ENCODE results near the gene ZNF785.

The ZNF785 gene

GRCh38 chr16:30585022-30585399 is 486 bp downstream of the ZNF785 start:
- TF ChIP-seq POLR2A (IDR thresholded peaks at IDR 0.05; ENCODE audit: low read length), result no peak
- no peak for DNase-seq

GRCh38 chr16:30582611-30583340 is 2.7 kb downstream of the ZNF785 start:
- no peak for DNase-seq
- no peak for TF ChIP-seq GATA1 (IDR thresholded peaks at IDR 0.05; ENCODE audit: low read depth, low read length)
- TF ChIP-seq POLR2A (IDR thresholded peaks at IDR 0.05; ENCODE audit: low read length), result no peak

GRCh38 chr16:30581457-30581856 is 4.0 kb downstream of the ZNF785 start:
- TF ChIP-seq POLR2A (IDR thresholded peaks at IDR 0.05; ENCODE audit: low read length) (no peak), GATA1 (IDR thresholded peaks at IDR 0.05; ENCODE audit: low read depth, low read length) (no peak)

GRCh38 chr16:30574678-30575077 is 10.8 kb downstream of the ZNF785 start:
- DNase-seq, result no peak
- TF ChIP-seq GATA1 (IDR thresholded peaks at IDR 0.05; ENCODE audit: low read depth, low read length) (no peak), POLR2A (IDR thresholded peaks at IDR 0.05; ENCODE audit: low read length) (no peak)

More at GRCh38 chr16:30581457-30581856, 4.0 kb downstream of the ZNF785 start:
- no peak for DNase-seq

GRCh38 chr16:30571445-30572322 is 13.8 kb downstream of the ZNF785 start, which contains the start of gene ZNF688:
Gene ZNF688 (minus strand): TSS chr16:30571714. CDS start chr16:30571629, 85 bp downstream.
- peak; percentile 96 to 97 for DNase-seq
- TF ChIP-seq POLR2A (IDR thresholded peaks at IDR 0.05; ENCODE audit: low read length), result peak; percentile 84
- TF ChIP-seq GATA1 (IDR thresholded peaks at IDR 0.05; ENCODE audit: low read depth, low read length), result no peak

- TF ChIP-seq POLR2A (IDR thresholded peaks at IDR 0.05; ENCODE audit: low read length), result no peak
- TF ChIP-seq GATA1 (IDR thresholded peaks at IDR 0.05; ENCODE audit: low read depth, low read length), result no peak
- DNase-seq, result no peak
Measured at GRCh38 chr16:30570636-30571444, 14.7 kb downstream of the ZNF785 start.

- no peak for DNase-seq
- TF ChIP-seq POLR2A (IDR thresholded peaks at IDR 0.05; ENCODE audit: low read length), result no peak
- no peak for TF ChIP-seq GATA1 (IDR thresholded peaks at IDR 0.05; ENCODE audit: low read depth, low read length)
Measured at GRCh38 chr16:30569746-30570635, 15.5 kb downstream of the ZNF785 start.

- DNase-seq, result no peak
- TF ChIP-seq POLR2A (IDR thresholded peaks at IDR 0.05; ENCODE audit: low read length) (no peak), GATA1 (IDR thresholded peaks at IDR 0.05; ENCODE audit: low read depth, low read length) (no peak)
Measured at GRCh38 chr16:30569281-30569680, 16.2 kb downstream of the ZNF785 start.

- TF ChIP-seq POLR2A (IDR thresholded peaks at IDR 0.05; ENCODE audit: low read length) (no peak), GATA1 (IDR thresholded peaks at IDR 0.05; ENCODE audit: low read depth, low read length) (no peak)
- DNase-seq, result no peak
Measured at GRCh38 chr16:30567991-30568638, 17.4 kb downstream of the ZNF785 start.

- DNase-seq, result no peak
- TF ChIP-seq GATA1 (IDR thresholded peaks at IDR 0.05; ENCODE audit: low read depth, low read length) (no peak), POLR2A (IDR thresholded peaks at IDR 0.05; ENCODE audit: low read length) (no peak)
Measured at GRCh38 chr16:30567160-30567990, 18.1 kb downstream of the ZNF785 start.

- TF ChIP-seq GATA1 (IDR thresholded peaks at IDR 0.05; ENCODE audit: low read depth, low read length), result no peak
- no peak for TF ChIP-seq POLR2A (IDR thresholded peaks at IDR 0.05; ENCODE audit: low read length)
- DNase-seq, result no peak
Measured at GRCh38 chr16:30566531-30566930, 19.0 kb downstream of the ZNF785 start.

GRCh38 chr16:30565984-30566383 is 19.5 kb downstream of the ZNF785 start:
- TF ChIP-seq GATA1 (IDR thresholded peaks at IDR 0.05; ENCODE audit: low read depth, low read length), result no peak
- no peak for TF ChIP-seq POLR2A (IDR thresholded peaks at IDR 0.05; ENCODE audit: low read length)
- DNase-seq, result no peak
